H9 (cell line): ENCODE measurements around the gene KRTAP12-2. TPM values are rescaled to one million over a fixed set of nuclear protein-coding genes. Genes with fewer than 3 reads are reported as not detected.

Experiments
- DNase-seq: peaks from one replicate; pipeline ENCODE4 v3.0.0-alpha.2; 2017
- H2AFZ ChIP-seq: one replicate; pipeline ENCODE4 v1.6.1; 2013; ENCODE audit warnings: mild to moderate bottlenecking, low read length, control low read depth, moderate library complexity
- H2AK5ac ChIP-seq: 2 replicates; pipeline ENCODE4 v1.6.1; 2013; ENCODE audit warnings: low read length, control low read depth, mixed read lengths; ENCODE audit not compliant: insufficient read length
- H2BK120ac ChIP-seq: one replicate; pipeline ENCODE4 v1.6.1; 2013; ENCODE audit warnings: low read depth, mild to moderate bottlenecking, low read length, control low read depth, inconsistent platforms; ENCODE audit not compliant: poor library complexity, severe bottlenecking
- H2BK12ac ChIP-seq: 2 replicates; pipeline ENCODE4 v1.6.1; 2013; ENCODE audit warnings: low read length, control low read depth, mixed read lengths, low read depth; ENCODE audit not compliant: insufficient read length
- H2BK15ac ChIP-seq: 2 replicates; pipeline ENCODE4 v1.6.1; 2013; ENCODE audit warnings: low read depth, low read length, control low read depth
- H2BK20ac ChIP-seq: one replicate; pipeline ENCODE4 v1.6.1; 2013; ENCODE audit warnings: low read depth, mild to moderate bottlenecking, low read length, control low read depth, inconsistent platforms; ENCODE audit not compliant: poor library complexity, severe bottlenecking
- H2BK5ac ChIP-seq: 2 replicates; pipeline ENCODE4 v1.6.1; 2013; ENCODE audit warnings: low read length, control low read depth, mixed read lengths; ENCODE audit not compliant: insufficient read length
- H3K14ac ChIP-seq: 2 replicates; pipeline ENCODE4 v1.6.1; 2013; ENCODE audit warnings: low read length, control low read depth; ENCODE audit not compliant: insufficient read depth
- H3K18ac ChIP-seq: 2 replicates; pipeline ENCODE4 v1.6.1; 2013; ENCODE audit warnings: low read depth, mild to moderate bottlenecking, mixed read lengths, low read length, control low read depth; ENCODE audit not compliant: insufficient read length
- H3K23ac ChIP-seq: 2 replicates; pipeline ENCODE4 v1.6.1; 2013; ENCODE audit warnings: low read length, control low read depth, mixed read lengths, low read depth; ENCODE audit not compliant: insufficient read length
- H3K23me2 ChIP-seq: 2 replicates; pipeline ENCODE4 v1.6.1; 2013; ENCODE audit warnings: low read depth, mild to moderate bottlenecking, mixed read lengths, low read length, control low read depth; ENCODE audit not compliant: insufficient read length, poor library complexity, severe bottlenecking
- H3K27ac ChIP-seq: 2 replicates; pipeline ENCODE4 v1.5.1; 2013; ENCODE audit warnings: low read length, control low read depth, mixed read lengths, low read depth; ENCODE audit not compliant: insufficient read length
- H3K27me3 ChIP-seq: 2 replicates; pipeline ENCODE4 v1.6.1; 2013; ENCODE audit warnings: low read length, control low read depth, inconsistent platforms; ENCODE audit not compliant: insufficient read depth
- H3K4ac ChIP-seq: 2 replicates; pipeline ENCODE4 v1.6.1; 2013; ENCODE audit warnings: low read depth, mild to moderate bottlenecking, control low read depth, inconsistent platforms, low read length, moderate library complexity
- H3K4me1 ChIP-seq: 2 replicates; pipeline ENCODE4 v1.6.1; 2013; ENCODE audit warnings: low read length, control low read depth, inconsistent platforms; ENCODE audit not compliant: insufficient read depth
- H3K4me2 ChIP-seq: 2 replicates; pipeline ENCODE4 v1.6.1; 2013; ENCODE audit warnings: low read length, control low read depth, mixed read lengths; ENCODE audit not compliant: insufficient read length, insufficient read depth
- H3K56ac ChIP-seq: 2 replicates; pipeline ENCODE4 v1.6.1; 2013; ENCODE audit warnings: low read depth, mild to moderate bottlenecking, mixed read lengths, low read length, control low read depth; ENCODE audit not compliant: insufficient read length
- H3K79me1 ChIP-seq: 2 replicates; pipeline ENCODE4 v1.6.1; 2013; ENCODE audit warnings: low read depth, mild to moderate bottlenecking, moderate library complexity, low read length, control low read depth, inconsistent platforms; ENCODE audit not compliant: insufficient read depth, poor library complexity, severe bottlenecking
- H3K79me2 ChIP-seq: 2 replicates; pipeline ENCODE4 v1.6.1; 2013; ENCODE audit warnings: low read length, control low read depth, inconsistent platforms; ENCODE audit not compliant: insufficient read depth
- H3K9ac ChIP-seq: 2 replicates; pipeline ENCODE4 v1.6.1; 2013; ENCODE audit warnings: low read length, control low read depth, mixed read lengths; ENCODE audit not compliant: insufficient read length; ENCODE audit errors: extremely low read depth
- H3K9me3 ChIP-seq: one replicate; pipeline ENCODE4 v1.6.1; 2013; ENCODE audit warnings: low read depth, low read length, inconsistent platforms; ENCODE audit not compliant: control insufficient read depth
- H3T11ph ChIP-seq: one replicate; pipeline ENCODE4 v1.6.1; 2013; ENCODE audit warnings: mild to moderate bottlenecking, low read length, control low read depth, inconsistent platforms
- H4K20me1 ChIP-seq: one replicate; pipeline ENCODE4 v1.6.1; 2013; ENCODE audit not compliant: control insufficient read depth, insufficient read length, insufficient read depth
- H4K5ac ChIP-seq: 2 replicates; pipeline ENCODE4 v1.6.1; 2013; ENCODE audit warnings: low read depth, mild to moderate bottlenecking, mixed read lengths, low read length, control low read depth; ENCODE audit not compliant: insufficient read length
- H4K8ac ChIP-seq: replicated peaks from 2 replicates; pipeline ENCODE4 v1.6.1; 2013; ENCODE audit warnings: low read length, control low read depth, mixed read lengths, low read depth; ENCODE audit not compliant: insufficient read length
- H4K91ac ChIP-seq: 2 replicates; pipeline ENCODE4 v1.6.1; 2013; ENCODE audit warnings: low read depth, mild to moderate bottlenecking, moderate library complexity, mixed read lengths, low read length, control low read depth; ENCODE audit not compliant: insufficient read length
- H3K27ac Mint-ChIP-seq, 3 experiments: 2 replicates in 2 of 3; 3 replicates in 1 of 3; pipeline ENCODE4 v1.8.0; 2020 to 2021; ENCODE audit warnings: mixed read lengths in 3 of 3, mild to moderate bottlenecking in 1 of 3, moderate library complexity in 1 of 3
- H3K27me3 Mint-ChIP-seq: 2 replicates; pipeline ENCODE4 v1.8.0; 2021; ENCODE audit warnings: low read depth, mild to moderate bottlenecking, moderate library complexity, mixed read lengths
- H3K36me3 Mint-ChIP-seq, 3 experiments: 2 replicates in 2 of 3; 3 replicates in 1 of 3; pipeline ENCODE4 v1.8.0; 2020 to 2021; ENCODE audit warnings: low read depth in 3 of 3, mixed read lengths in 3 of 3; ENCODE audit not compliant: insufficient read depth in 1 of 3
- H3K4me1 Mint-ChIP-seq, 2 experiments: 2 replicates each; pipeline ENCODE4 v1.8.0; 2020; ENCODE audit warnings: mixed read lengths in 2 of 2
- H3K4me3 Mint-ChIP-seq, 2 experiments: 2 replicates in 1 of 2; 3 replicates in 1 of 2; pipeline ENCODE4 v1.8.0; 2020 to 2021; ENCODE audit warnings: mild to moderate bottlenecking in 2 of 2, mixed read lengths in 2 of 2, moderate library complexity in 1 of 2
- H3K9me3 Mint-ChIP-seq, 2 experiments: 2 replicates in 1 of 2; 3 replicates in 1 of 2; pipeline ENCODE4 v1.8.0; 2020; ENCODE audit warnings: mild to moderate bottlenecking in 2 of 2, mixed read lengths in 2 of 2, moderate library complexity in 1 of 2
- WGBS: extraction: QIAGEN DNeasy Blood & Tissue Kit; methylation state at CpG from one replicate; pipeline ENCODE4 v1.1.7; 2013; ENCODE audit warnings: missing lambda C conversion rate, low lambda C conversion rate, mixed read lengths; ENCODE audit not compliant: insufficient read length; ENCODE audit errors: extremely low coverage; 5-methylcytosine and 5-hydroxymethylcytosine counted together
- total RNA-seq: library from RNA; stranded (reverse); gene quantifications from 2 replicates; pipeline ENCODE4 v1.2.1, GENCODE V29; 2021
- TF ChIP-seq, protein P1 (sequence below): fragments of 200-600 bp; sonication (generic); conservative IDR thresholded peaks from 3 replicates; pipeline ENCODE4 v1.8.0; 2021; ENCODE audit warnings: antibody characterized with exemption, mild to moderate bottlenecking

KRTAP12-2 gene
- total RNA-seq, 1 experiment from 2014 or later = not detected

DNA sequence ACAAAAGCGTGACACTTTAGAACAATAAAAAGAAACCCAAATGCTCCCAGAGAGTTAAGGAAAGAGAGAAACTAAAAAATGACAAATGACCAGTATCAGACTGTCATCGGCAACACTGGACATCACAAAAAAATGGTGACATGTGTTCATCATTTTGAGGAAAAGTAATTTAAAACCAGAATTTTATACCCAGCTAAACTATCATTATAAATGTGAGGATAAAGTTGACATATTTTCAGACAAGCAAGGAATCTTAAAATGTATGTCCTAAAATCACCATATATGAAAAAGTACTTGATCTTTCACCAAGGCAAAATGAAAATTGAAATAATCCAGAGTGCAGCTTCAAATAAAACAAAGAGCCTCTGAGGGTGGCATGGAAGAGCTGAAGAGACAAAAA lies 21.8 kb downstream of the KRTAP12-2 start:
- peaks cover 8% of the 10 kb centered on the region for H3K27me3 Mint-ChIP-seq
- Histone ChIP-seq H4K91ac (no peak overlapping the region), H2BK12ac (no peak overlapping the region), H4K8ac (no peak overlapping the region), H3K27ac (no peak overlapping the region), H2BK5ac (no peak overlapping the region), H3K9ac (no peak overlapping the region), H3K23ac (no peak overlapping the region), H2BK120ac (no peak overlapping the region), H2BK20ac (no peak overlapping the region), H3T11ph (no peak overlapping the region), H3K9me3 (no peaks in the 10 kb centered on the region), H3K79me1 (no peaks in the 10 kb centered on the region), H3K14ac (no peak overlapping the region), H3K4me1 (no peaks in the 10 kb centered on the region), H3K18ac (no peak overlapping the region), H4K20me1 (no peaks in the 10 kb centered on the region), H3K23me2 (peaks cover 2% of the 10 kb centered on the region), H2AFZ (no peak overlapping the region), H4K5ac (no peak overlapping the region), H2BK15ac (no peak overlapping the region), H3K56ac (no peak overlapping the region), H3K27me3 (no peaks in the 10 kb centered on the region), H3K79me2 (no peaks in the 10 kb centered on the region), H3K4ac (no peak overlapping the region), H3K4me2 (no peak overlapping the region), H2AK5ac (no peak overlapping the region)
- H3K9me3 Mint-ChIP-seq = peaks cover 22 to 25% of the 10 kb centered on the region in 2 experiments
- peaks cover 9 to 20% (median 16%) of the 10 kb centered on the region in 3 experiments for H3K36me3 Mint-ChIP-seq
- peaks cover 13 to 14% of the 10 kb centered on the region in 2 experiments for H3K4me1 Mint-ChIP-seq
- TF ChIP-seq, protein P1, sequence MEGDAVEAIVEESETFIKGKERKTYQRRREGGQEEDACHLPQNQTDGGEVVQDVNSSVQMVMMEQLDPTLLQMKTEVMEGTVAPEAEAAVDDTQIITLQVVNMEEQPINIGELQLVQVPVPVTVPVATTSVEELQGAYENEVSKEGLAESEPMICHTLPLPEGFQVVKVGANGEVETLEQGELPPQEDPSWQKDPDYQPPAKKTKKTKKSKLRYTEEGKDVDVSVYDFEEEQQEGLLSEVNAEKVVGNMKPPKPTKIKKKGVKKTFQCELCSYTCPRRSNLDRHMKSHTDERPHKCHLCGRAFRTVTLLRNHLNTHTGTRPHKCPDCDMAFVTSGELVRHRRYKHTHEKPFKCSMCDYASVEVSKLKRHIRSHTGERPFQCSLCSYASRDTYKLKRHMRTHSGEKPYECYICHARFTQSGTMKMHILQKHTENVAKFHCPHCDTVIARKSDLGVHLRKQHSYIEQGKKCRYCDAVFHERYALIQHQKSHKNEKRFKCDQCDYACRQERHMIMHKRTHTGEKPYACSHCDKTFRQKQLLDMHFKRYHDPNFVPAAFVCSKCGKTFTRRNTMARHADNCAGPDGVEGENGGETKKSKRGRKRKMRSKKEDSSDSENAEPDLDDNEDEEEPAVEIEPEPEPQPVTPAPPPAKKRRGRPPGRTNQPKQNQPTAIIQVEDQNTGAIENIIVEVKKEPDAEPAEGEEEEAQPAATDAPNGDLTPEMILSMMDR = no peak
- no peak overlapping the region for H3K4me3 Mint-ChIP-seq
- H3K27ac Mint-ChIP-seq = no peak overlapping the region
- WGBS = no CpG with 5 or more reads among the region's 2 CpGs
- no peak for DNase-seq
